Erythroblast (primary cell): ENCODE measurements around the gene SH2B2.
"Not testable (repeated sequence)": the region's sequence is repeated elsewhere in the genome, so short reads cannot be mapped to it uniquely, and the experiment has no call there.

Experiments used
- DNase-seq, 2 experiments: peaks; one replicate each; lab custom pipeline; 2025; lab: John Stamatoyannopoulos, UW
- GATA1 ChIP-seq: IDR thresholded peaks from 2 replicates; pipeline ENCODE4 v1.6.1; 2011; ENCODE audit warnings: low read depth, mild to moderate bottlenecking, control low read depth, low read length, moderate library complexity
- POLR2A ChIP-seq: IDR thresholded peaks from 2 replicates; pipeline ENCODE4 v1.6.1; 2011; ENCODE audit warnings: mild to moderate bottlenecking, low read length

SH2B2 gene

GRCh38 chr7:102297487-102298218 lies 11.0 kb downstream of the SH2B2 start:
- no peak for TF ChIP-seq GATA1
- no peak for TF ChIP-seq POLR2A
- DNase-seq, result no peak

- TF ChIP-seq GATA1 (no peak), POLR2A (no peak)
- DNase-seq, result no peak
Measured at GRCh38 chr7:102300643-102301221, 14.1 kb downstream of the SH2B2 start.

- DNase-seq, result not testable (repeated sequence)
Measured at GRCh38 chr7:102301367-102301766, 14.7 kb downstream of the SH2B2 start.

GRCh38 chr7:102302025-102302424 lies 15.4 kb downstream of the SH2B2 start:
- TF ChIP-seq GATA1, result no peak
- TF ChIP-seq POLR2A, result no peak
- DNase-seq, result no peak

GRCh38 chr7:102303669-102304422 lies 17.2 kb downstream of the SH2B2 start:
- no peak for DNase-seq
- no peak for TF ChIP-seq POLR2A
- no peak for TF ChIP-seq GATA1

GRCh38 chr7:102304668-102305067 lies 18.0 kb downstream of the SH2B2 start:
- DNase-seq, result no peak
- TF ChIP-seq GATA1 (no peak), POLR2A (no peak)

- TF ChIP-seq POLR2A (no peak), GATA1 (no peak)
- DNase-seq, result no peak
Measured at GRCh38 chr7:102305414-102306268, 19.0 kb downstream of the SH2B2 start.

- TF ChIP-seq GATA1, result no peak
- DNase-seq, result no peak
Measured at GRCh38 chr7:102306916-102307677, 20.4 kb downstream of the SH2B2 start.

- DNase-seq, result no peak
- no peak for TF ChIP-seq POLR2A
- no peak for TF ChIP-seq GATA1
Measured at GRCh38 chr7:102310414-102310815, 23.7 kb downstream of the SH2B2 start.

- no peak for DNase-seq
- TF ChIP-seq GATA1, result no peak
- TF ChIP-seq POLR2A, result no peak
Measured at GRCh38 chr7:102312317-102312716, 25.6 kb downstream of the SH2B2 start.

- no peak for DNase-seq
- no peak for TF ChIP-seq POLR2A
- no peak for TF ChIP-seq GATA1
Measured at GRCh38 chr7:102313997-102314780, 27.5 kb downstream of the SH2B2 start.

GRCh38 chr7:102317231-102318059 lies 30.8 kb downstream of the SH2B2 start:
- TF ChIP-seq POLR2A (no peak), GATA1 (no peak)
- no peak for DNase-seq
